Stromal cell of bone marrow (primary cell): ENCODE results near the gene RHOH.

ENCODE experiments used
- DNase-seq: peaks from one replicate; pipeline ENCODE4 v3.0.0-alpha.2; 2012; ENCODE audit warnings: low read depth

Gene RHOH

DNA sequence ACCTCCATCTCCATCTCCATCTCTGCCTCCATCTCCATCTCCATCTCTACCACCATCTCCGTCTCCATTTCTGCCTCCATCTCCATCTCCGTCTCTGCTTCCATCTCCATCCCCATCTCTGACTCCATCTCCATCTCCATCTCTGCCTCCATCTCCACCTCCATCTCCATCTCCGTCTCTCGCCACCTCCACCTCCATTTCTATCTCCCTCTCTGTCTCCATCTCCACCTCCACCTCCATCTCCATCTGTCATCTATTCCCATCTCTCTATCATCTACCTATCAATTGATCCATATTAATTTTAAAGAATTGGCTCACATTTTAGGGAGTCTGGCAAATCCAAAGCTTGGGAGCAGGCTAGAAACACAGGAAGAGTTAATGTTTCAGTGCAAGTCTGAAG is 98.7 kb downstream of the RHOH start:
- DNase-seq = no peak
